ENCODE measurements around the gene AKR1C3. TPM values are rescaled to one million over a fixed set of nuclear protein-coding genes. Genes with fewer than 3 reads are reported as not detected.

AKR1C3 gene
- total RNA-seq, 1 donor from 2014 or later = 0.49 TPM

GRCh38 chr10:5155951-5156350 lies 61.7 kb downstream of the AKR1C3 start:
- Mint-ChIP-seq H3K9me3 (ENCODE audit: unreplicated experiment) (peaks cover 4% of the 10 kb centered on the region), H3K27ac (ENCODE audit: unreplicated experiment) (no peak overlapping the region), H3K4me3 (ENCODE audit: unreplicated experiment) (no peak overlapping the region), H3K36me3 (ENCODE audit: unreplicated experiment) (peaks cover 20% of the 10 kb centered on the region), H3K27me3 (ENCODE audit: unreplicated experiment) (peaks cover 3% of the 10 kb centered on the region), H3K4me1 (ENCODE audit: low read depth, unreplicated experiment) (no peaks in the 10 kb centered on the region)
- DNase-seq = no peak
- TF ChIP-seq, protein P1, sequence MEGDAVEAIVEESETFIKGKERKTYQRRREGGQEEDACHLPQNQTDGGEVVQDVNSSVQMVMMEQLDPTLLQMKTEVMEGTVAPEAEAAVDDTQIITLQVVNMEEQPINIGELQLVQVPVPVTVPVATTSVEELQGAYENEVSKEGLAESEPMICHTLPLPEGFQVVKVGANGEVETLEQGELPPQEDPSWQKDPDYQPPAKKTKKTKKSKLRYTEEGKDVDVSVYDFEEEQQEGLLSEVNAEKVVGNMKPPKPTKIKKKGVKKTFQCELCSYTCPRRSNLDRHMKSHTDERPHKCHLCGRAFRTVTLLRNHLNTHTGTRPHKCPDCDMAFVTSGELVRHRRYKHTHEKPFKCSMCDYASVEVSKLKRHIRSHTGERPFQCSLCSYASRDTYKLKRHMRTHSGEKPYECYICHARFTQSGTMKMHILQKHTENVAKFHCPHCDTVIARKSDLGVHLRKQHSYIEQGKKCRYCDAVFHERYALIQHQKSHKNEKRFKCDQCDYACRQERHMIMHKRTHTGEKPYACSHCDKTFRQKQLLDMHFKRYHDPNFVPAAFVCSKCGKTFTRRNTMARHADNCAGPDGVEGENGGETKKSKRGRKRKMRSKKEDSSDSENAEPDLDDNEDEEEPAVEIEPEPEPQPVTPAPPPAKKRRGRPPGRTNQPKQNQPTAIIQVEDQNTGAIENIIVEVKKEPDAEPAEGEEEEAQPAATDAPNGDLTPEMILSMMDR (IDR thresholded peaks at IDR 0.05; ENCODE audit: partially characterized antibody, unreplicated experiment) = no peak

Other genes with a start within 250 kb of the AKR1C3 start
- gene AKR1C1, start 131.0 kb upstream of the AKR1C3 start, total RNA-seq (ENCODE audit: unreplicated experiment) = 24.7 TPM
- gene AKR1C2, start 90.6 kb upstream of the AKR1C3 start, total RNA-seq (ENCODE audit: unreplicated experiment) = 3.8 TPM
- gene AKR1C8, start 90.7 kb downstream of the AKR1C3 start, total RNA-seq (ENCODE audit: unreplicated experiment) = not detected
- not detected for gene AKR1C4, start 102.4 kb downstream of the AKR1C3 start, total RNA-seq (ENCODE audit: unreplicated experiment)

Data from glutamatergic neuron (in vitro differentiated cells).